ENCODE data around the gene CERT1. TPM values are rescaled to one million over a fixed set of nuclear protein-coding genes. Genes with fewer than 3 reads are reported as not detected.

The CERT1 gene
- total RNA-seq, 4 donors from 2014 or later = 23.3 to 32.3 (median 30.6) TPM

GRCh38 chr5:75441560-75441959 lies 69.9 kb downstream of the CERT1 start:
- no peak overlapping the region for H3K4me3 ChIP-seq (ENCODE audit: low read depth, poor library complexity, severe bottlenecking)
- TF ChIP-seq POLR2A (IDR thresholded peaks at IDR 0.05) (no peak), CTCF (IDR thresholded peaks at IDR 0.05) (no peak)
- intact Hi-C loops (cut with DNase I; ENCODE audit: low total_unique reads) = no loop called here
- DNase-seq (ENCODE audit: low spot score in 2 of 2) = no peak
- WGBS, 2 donors = 100% methylated on average over 2 of the region's 2 CpGs

- WGBS, 2 donors = 88 to 89% methylated on average over 2 of the region's 2 CpGs
- intact Hi-C loops (cut with DNase I; ENCODE audit: low total_unique reads) = no loop called here
- no peak overlapping the region for H3K4me3 ChIP-seq (ENCODE audit: low read depth, poor library complexity, severe bottlenecking)
- DNase-seq (ENCODE audit: low spot score in 2 of 2) = no peak
- TF ChIP-seq CTCF (IDR thresholded peaks at IDR 0.05) (no peak), POLR2A (IDR thresholded peaks at IDR 0.05) (no peak)
Observed at GRCh38 chr5:75439276-75439675, 72.2 kb downstream of the CERT1 start.

DNA sequence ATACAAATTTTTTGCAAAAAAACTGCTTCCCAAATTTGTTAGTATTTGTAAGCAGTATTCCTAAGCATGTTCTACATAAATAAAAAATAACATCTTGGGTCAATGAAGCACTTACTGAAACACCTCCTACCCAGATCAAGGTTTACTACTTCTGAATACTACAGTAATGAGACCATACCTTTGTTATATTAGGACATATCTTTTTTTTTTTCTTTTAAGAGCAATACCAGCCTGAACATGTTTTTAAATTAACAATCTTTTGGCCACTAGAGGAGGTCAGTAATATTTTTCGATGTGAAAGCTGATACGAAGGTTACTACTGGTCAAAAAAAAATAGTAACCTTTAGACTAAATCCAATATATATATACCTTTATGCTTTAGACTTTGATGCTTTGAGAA lies 72.7 kb downstream of the CERT1 start:
- H3K4me3 ChIP-seq (ENCODE audit: low read depth, poor library complexity, severe bottlenecking) = no peak overlapping the region
- 78 to 80% methylated on average over 2 of the region's 2 CpGs for WGBS, 2 donors
- DNase-seq (ENCODE audit: low spot score in 2 of 2) = no peak
- intact Hi-C loops (cut with DNase I; ENCODE audit: low total_unique reads) = no loop called here
- TF ChIP-seq CTCF (IDR thresholded peaks at IDR 0.05) = no peak
- TF ChIP-seq POLR2A (IDR thresholded peaks at IDR 0.05) = no peak

DNA sequence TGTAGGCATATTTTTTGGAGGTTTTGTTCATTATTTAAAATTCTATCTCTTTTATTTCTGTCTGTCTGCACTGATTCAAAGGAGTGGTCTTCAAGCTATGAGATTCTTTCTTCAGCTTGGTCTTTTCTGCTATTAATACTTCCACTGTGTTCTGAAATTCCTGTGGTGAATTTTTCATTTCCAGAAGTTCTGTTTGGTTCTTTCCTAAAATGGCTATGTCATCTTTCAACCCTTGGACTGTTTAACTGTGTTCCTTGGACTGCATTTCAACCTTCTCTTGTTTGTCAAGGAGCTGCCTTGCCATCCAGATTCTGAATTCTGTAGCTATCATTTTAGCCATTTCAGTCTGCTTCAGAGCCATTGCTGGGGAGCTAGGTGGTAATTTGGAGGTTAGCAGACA lies 76.3 kb downstream of the CERT1 start:
- no peak for TF ChIP-seq CTCF (IDR thresholded peaks at IDR 0.05)
- TF ChIP-seq POLR2A (IDR thresholded peaks at IDR 0.05) = no peak
- no peak for DNase-seq (ENCODE audit: low spot score in 2 of 2)
- intact Hi-C loops (cut with DNase I; ENCODE audit: low total_unique reads) = no loop called here
- no peak overlapping the region for H3K4me3 ChIP-seq (ENCODE audit: low read depth, poor library complexity, severe bottlenecking)

DNA sequence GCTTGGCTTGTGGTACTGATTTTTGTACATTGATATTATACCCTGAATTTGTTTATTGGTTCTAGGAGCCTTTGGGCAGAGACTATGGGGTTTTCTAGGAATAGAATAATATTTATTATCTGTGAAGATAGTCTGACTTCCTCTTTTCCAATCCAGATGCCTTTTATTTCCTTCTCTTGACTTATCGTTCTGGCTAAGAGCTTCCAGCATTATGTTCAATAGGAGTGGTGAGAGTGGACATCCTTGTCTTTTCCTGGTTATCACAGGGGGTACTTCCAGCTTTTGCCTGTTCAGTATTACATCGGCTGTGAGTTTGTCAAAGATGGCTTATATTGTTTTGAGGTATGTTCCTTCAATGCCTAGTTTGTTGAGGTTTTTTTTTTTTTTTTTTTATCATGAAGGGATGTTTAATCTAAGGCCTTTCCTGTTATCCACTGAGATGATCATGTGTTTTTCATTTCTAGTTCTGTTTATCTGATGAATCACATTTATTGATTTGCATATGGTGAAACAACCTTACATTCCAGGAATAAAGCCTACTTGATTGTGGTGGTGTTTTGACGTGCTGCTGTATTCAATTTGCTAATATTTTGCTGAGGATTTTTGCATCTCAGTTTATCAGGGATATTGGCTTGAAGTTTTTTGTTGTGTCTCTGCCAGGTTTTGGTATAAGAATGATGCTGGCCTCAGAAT lies 77.5 kb downstream of the CERT1 start:
- H3K4me3 ChIP-seq (ENCODE audit: low read depth, poor library complexity, severe bottlenecking) = no peak overlapping the region
- 76 to 80% methylated on average over 3 of the region's 3 CpGs for WGBS, 2 donors
- no peak for DNase-seq (ENCODE audit: low spot score in 2 of 2)
- TF ChIP-seq CTCF (IDR thresholded peaks at IDR 0.05) = no peak
- TF ChIP-seq POLR2A (IDR thresholded peaks at IDR 0.05) = no peak
- intact Hi-C loops (cut with DNase I; ENCODE audit: low total_unique reads) = no loop called here

- no peak for TF ChIP-seq POLR2A (IDR thresholded peaks at IDR 0.05)
- no peak for DNase-seq (ENCODE audit: low spot score in 2 of 2)
- intact Hi-C loops (cut with DNase I; ENCODE audit: low total_unique reads) = no loop called here
- H3K4me3 ChIP-seq (ENCODE audit: low read depth, poor library complexity, severe bottlenecking) = no peak overlapping the region
- 94 to 96% methylated on average over 1 of the region's 1 CpG for WGBS, 2 donors
Observed at GRCh38 chr5:75414241-75414640, 97.2 kb downstream of the CERT1 start.
